CD4-positive, alpha-beta T cell treated with Interleukin-17A for 1 hour (primary cell): Measurements from ENCODE around the gene OPRM1.
"Not testable (repeated sequence)": the region's sequence is repeated elsewhere in the genome, so short reads cannot be mapped to it uniquely, and the experiment has no call there.

ENCODE experiments used
- DNase-seq: peaks from one replicate; pipeline ENCODE4 v3.0.0-alpha.2; 2020

OPRM1 gene

DNA sequence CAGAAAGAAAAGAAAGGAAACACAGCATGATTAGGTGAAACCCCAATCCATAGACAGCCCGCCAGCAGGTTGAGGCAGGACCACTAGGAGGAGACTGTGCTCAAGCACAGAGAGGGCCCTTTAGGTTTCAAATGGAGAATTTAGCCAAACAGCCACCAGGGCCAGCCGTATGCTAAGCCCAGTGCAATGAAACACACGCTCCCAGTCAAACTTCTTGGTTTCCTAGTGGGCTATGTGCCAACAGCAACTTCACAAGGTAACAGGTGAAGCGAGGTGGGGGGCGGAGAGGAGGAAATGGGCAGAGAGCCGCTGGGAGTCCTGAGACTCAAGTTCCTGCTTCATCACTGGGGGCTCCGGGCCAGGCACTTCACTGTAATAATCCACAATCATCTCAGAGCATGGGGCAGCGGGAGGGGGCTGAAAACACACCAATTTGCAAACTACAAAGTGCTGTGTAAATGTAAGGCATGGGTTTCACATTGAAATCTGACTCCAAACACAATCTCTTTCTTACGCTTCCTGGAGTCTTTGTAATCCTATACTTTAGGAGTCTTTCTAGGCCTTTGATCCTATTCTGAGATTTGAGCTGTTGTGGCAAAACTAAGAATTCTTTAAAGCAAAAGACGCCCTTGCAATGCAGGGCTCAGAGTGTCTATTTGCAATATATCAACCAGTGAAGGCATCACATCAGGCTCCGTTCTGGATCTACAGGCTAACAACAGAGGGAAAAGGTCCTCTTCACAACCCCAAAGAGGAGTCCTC lies 117.3 kb downstream of the OPRM1 start:
- peak; percentile 72 for DNase-seq

DNA sequence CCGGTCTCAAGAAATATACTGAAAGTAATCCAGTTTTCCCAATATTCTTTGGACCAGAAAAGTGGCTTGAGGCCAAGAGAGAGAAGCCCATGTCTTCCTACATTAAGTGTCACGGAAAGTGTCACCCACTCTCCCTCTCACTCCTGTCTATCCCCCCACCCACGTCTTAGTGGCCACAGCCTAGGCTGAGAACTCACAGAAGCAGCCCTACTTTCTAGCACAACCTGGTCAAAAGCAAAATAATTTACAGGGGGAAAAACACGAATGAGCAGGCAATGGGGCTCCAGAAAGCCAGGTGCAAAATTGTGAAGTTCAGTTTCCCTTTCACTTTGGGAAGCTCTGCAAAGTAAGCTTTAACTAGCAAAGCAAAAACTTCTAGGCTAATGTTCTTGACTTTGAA lies 118.0 kb downstream of the OPRM1 start:
- DNase-seq: peak; percentile 48

DNA sequence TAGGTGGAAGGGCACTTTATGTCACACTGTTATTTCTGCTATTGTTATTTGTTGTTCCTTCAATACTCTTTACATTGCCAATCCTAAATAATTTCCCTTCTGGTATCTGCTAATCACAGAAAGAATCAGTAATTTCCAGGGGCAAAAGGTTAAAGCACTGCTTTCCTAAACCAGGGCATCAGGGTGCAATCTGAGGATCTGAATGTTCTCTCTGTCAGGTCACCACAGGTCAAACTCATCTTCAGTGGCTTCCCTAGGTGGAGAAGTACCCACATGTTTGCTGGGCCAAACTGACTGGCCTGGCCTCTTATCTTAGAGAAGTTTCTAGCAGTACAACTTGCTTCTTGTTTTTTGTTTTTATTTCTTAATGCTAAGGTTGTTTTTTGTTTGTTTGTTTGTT lies 118.7 kb downstream of the OPRM1 start:
- DNase-seq: no peak

DNA sequence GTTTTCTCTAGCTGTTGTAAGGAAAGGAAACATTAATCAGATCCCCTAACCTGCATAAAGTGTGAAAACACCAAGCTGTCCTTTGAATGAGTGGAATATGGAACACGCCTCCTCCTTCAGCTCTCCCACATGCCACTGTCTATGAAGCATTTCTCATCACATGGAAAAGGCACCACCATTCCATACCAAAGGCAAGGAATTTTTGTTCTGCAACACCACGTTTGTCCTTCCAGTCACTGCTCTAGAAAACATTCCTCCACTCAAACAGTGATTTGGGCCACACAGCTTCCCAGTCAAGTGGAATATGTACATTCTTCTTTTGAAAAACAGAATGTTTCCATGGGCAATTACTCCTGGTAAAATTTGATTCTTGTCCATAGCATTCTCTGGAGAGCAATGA lies 120.1 kb downstream of the OPRM1 start:
- no peak for DNase-seq

DNA sequence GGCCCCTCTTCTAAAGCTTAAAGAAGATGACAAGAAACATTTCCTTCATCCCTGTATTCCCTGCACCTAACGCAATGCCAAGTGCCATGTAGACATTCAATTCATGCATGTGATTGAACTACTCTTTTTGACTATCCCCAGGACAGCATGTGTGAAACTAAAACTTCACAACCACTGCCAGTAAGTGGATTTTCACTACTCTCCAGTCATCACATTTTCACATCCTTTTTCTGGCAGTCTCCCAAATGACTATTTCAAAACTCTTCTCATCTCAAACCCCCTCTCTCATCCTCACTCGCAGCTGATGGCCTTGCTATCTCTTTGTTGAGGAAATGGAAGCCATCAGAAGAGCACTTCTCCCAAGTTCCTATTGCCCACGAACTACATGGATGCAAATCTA lies 122.6 kb downstream of the OPRM1 start:
- DNase-seq: no peak

DNA sequence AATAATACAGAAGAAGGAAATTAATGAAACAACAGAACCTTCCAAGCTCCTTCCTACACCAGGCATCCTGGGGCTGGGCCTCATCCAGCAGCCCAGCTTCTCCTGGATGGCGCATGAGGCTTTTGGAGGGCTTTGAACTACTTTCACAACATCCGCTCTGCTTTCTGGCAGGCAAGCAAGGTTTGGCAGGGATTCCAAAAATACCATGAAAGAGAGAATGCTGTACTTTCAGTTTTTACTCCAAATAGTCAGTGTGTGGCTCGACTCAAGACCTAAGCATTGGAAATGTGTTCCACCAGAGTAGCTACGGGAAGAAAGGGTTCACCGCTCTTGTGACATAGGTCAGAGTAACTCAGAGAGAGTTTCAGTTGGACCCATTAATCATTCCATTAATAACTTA lies 125.4 kb downstream of the OPRM1 start:
- DNase-seq: no peak

DNA sequence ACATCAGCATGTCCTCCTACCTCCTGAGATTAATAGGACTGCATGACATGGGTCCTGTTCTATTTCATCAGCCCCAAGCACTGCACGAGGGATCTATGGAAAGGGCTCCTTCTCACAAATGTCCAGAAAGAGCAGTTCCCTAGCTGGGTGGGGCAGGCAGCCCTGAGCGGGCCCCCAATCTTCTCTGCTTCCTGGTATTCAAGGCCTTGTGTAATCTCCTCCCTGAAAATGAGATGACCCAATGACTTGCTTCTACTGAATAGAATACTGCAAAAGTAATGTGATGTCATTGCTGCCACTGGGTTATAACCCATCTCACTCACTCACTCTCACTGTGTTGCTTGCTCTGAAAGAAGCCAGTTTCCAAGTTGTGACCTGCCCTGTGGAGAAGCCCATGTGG lies 126.4 kb downstream of the OPRM1 start:
- DNase-seq: no peak

DNA sequence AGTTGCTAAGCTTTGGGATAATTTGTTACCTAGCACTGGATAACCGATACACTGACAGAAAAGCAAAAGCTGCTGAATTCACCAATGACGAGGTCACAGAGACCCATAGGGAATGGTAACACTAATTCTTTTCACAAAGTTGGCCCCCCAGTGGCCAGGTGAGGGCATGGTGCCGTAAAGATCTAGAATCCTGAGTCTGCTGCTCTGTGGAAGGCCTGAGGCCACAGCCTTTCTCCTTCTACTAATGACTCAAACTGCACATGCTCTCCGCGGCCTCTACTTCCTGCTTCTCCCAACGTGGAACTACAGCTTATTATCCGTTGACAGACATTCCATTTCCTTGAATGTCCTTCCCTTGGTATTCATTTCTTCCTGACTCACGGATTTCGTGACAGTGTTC lies 127.1 kb downstream of the OPRM1 start:
- no peak for DNase-seq

DNA sequence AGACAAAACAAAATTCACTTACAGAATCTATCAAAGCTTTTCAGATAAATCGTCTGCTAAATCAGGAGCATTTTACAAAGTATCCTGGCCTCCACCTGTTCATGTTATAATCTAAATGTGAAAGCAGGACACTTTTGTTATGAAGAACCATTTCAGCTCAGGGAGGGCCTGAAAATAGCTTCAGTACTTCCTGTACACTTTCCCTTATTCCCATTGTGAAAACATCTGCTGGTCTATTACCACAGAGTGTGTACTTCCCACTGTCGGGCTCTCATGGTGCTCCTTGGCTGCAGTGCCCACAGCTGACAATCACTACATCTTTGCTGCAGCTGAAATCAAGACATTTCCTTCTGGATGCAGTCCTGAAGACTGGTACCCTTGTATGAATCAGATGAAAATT lies 128.1 kb downstream of the OPRM1 start:
- DNase-seq: no peak

DNA sequence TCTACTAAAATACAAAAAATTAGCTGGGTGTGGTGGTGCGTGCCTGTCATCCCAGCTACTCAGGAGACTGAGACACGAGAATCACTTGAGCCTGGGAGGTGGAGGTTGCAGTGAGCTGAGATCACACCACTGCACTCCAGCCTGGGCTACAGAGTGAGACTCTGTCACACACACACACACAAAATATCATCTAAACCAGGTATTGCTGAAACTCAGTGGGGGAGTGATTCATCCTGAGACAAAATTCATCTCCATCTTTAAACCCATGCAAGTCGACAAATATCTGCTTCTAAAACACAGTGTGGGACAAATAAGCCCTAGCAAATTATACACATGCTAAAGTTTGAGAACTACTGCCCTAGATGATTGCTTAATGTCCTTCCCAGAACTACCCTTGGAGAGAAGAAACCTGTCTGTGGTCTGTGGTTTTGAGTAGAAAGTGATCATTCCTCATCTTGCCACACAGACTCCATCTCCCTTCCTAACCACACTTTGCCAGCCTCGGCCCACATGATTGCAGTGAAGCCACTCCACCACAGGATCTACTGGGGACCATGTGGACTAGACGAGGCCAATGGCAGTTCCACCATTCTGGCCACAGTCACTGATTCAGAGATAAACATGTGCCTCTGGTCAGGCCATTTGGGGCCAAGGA lies 130.3 kb downstream of the OPRM1 start:
- DNase-seq: peak; percentile 14

DNA sequence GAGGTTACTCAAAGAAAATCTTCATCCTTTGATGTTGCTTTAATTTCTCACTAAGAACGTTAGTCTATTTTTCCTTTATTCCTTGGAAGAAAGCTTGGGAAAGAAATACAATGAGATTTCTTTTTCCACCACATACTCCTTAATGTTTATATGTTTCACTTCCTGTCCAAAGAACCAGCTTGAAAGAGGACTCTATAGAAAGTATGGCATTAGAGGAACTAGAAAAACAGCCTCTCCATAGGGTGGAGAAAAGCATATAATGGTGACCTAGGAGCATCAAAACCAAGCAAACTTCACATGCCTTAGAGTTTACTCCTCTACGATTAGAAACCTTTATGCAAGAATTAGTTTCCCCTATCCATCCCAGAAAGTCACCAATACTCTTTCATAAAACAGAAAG lies 131.1 kb downstream of the OPRM1 start:
- no peak for DNase-seq

DNA sequence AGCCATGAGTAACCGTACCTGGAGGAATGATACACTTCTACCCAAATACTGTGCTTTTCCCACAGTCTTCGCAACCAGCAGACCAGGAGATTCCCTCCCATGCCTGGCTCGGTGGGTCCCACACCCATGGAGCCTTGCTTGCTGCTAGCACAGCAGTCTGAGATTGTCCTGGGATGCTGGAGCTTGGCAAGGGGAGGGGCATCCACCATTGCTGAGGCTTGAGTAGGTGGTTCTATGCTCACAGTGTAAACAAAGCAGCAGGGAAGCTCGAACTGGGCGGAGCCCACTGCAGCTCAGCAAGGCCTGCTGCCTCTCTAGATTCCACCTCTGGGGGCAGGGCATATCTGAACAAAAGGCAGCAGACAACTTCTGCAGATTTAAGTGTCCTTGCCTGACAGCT lies 133.4 kb downstream of the OPRM1 start:
- DNase-seq: not testable (repeated sequence)

DNA sequence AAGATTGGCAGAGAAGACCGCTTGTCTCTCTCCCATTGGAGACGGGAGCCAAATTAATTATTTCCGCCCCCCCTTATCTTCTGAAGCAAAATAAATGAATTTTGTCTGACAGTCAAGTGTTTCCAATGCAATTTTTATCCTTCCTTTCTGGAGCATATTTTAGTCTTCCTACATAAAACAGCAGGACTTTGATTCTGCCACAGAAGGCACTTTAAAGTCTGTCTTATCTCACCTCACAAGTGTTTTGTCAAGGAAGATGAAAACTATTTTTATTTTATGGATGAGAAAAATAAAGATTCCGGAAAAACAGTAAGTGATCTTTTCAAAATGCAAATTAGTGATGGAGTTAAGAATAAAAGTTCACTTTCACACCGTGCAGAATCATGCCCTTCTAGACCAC lies 140.4 kb downstream of the OPRM1 start:
- no peak for DNase-seq

DNA sequence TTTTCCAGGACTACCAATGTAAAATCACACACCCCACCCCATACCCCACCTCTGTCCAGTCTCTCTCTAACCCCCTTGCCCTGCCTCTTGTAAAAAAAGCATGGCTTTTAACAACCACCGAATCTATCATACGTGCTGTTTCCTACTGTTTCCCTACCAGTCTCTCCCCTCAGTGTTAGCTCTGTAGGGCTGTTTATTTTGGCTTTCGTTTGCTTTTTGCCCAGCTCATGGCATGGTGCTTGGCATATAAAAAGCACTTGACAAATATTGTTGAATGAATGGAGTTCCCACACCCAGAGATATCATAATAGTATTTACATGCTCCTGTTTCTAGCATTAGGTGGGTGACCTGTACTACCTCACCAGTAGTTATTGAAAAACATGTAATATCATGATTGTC lies 148.2 kb downstream of the OPRM1 start:
- no peak for DNase-seq

DNA sequence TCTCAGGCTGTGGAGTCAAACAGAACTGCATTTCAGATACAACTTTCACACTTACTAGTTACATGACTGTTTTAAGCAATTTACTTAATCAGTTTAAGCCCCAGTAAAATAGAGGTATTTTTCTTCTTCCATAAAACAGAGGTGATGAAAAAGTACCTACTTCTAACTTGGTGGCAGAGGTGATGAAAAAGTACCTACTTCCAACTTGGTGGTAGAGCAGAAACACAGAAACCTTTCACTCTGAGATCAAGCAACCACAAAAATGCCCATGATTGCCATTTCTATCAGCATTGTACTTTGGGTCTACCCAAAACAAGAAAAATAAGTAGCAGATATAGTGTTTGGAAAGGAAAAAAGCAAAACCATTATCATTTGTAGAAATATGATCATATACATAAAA lies 148.7 kb downstream of the OPRM1 start:
- no peak for DNase-seq

DNA sequence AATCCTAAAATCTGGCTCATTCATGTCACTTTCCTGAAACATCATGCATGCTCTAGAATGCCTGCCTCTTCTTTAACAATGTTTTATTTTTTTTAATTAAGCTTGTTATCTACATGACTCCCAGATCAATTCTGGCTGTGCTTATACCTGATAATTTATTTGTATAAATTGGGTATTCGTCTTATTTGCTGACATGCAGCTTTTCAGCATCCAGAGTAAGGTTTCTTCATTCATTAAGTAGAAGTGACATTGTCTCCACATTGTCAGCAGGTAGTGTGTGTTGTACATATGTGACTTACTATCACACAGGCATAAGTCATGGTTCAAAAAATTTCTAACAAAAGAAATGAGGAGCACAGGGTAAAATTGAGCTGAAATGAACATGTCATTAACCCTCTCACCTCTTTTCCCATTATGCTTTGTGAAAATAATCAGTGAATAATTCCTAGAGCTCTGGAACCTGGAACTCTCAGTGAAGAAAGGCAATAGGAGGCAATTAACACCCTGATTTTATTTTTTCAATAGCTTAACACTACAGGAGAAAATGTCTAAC lies 157.4 kb downstream of the OPRM1 start:
- DNase-seq: no peak

DNA sequence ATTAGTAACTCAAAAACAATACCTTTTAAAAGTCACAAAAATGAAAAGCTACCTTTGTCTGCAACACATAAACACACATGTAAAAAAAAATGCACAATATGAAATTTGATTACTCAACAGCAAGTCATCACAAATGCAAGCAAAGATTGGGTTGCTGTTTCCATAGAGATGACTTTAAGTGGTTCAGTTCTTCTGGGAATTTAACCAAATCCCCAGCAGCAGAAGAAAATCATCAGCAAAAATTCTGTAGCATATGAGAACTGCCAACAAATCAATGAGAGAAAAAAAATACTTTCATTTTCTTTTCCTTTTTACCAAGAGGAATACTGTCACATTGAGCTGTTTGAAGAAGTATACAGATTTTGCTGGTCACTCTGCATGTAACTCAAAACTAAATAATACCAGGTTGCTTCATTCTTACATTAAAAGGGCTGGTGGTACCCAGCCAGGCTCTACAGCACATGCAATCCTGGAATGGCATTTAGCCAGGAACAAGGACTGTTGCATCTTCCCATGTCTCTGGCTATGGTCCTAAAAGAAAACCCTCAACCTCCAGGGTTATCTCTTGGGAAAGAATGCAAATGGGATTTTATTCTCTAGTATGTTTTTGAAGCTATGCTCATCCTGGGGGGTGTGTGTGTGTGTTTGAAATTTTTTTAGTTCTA lies 158.3 kb downstream of the OPRM1 start:
- DNase-seq: no peak

DNA sequence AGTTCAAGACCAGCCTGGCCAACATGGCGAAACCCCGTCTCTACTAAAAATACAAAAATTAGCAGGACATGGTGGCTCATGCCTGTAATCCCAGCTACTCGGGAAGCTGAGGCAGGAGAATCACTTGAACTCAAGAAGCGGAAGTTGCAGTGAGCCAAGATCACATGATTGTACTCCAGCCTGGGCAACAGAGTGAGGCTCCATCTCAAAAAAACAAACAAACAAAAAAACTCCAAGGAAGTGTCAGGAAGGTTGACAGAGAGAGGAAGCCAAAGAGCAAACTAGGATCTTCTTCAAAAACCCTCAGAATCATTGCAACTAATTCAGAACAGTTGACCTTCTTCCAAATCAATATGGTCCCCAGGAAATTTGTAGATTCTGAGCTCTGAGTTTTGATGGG lies 162.6 kb downstream of the OPRM1 start:
- DNase-seq: not testable (repeated sequence)

DNA sequence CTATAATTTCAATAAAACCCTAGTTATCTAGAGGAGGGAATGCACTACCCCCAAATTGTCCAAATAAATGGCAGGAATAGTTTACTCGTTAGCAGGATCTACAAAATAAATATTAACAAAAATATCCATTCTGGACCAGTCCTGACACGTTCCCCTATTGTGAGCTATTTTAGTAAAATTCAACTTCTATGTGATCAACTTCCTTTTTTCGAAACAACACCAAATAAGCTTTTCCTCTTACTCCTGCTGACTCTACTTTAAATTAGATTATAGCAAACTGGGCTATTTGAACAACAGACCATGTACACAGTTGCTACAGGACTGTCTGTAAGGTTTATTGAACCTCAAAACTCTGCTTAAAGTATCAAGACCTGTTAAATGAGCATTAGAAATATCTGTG lies 163.3 kb downstream of the OPRM1 start:
- DNase-seq: no peak

DNA sequence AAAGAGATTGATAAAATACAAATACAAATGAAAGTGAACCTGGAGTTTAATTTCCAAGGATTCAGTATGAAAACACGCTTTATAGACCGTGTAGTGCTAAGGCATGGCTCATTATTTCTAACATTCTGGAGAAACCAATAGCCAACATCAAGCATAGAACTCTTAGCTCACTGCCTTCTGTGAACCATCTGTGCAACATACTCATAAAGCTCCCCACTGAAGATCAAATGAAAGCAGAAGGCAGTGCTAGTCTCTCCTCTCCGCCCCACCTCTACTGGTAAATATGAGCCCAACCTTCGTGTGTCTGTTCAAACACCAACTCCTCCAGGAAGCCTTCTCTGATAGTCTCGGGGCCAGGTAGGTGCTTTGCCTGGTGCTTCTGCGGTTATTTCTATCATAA lies 163.9 kb downstream of the OPRM1 start:
- no peak for DNase-seq

DNA sequence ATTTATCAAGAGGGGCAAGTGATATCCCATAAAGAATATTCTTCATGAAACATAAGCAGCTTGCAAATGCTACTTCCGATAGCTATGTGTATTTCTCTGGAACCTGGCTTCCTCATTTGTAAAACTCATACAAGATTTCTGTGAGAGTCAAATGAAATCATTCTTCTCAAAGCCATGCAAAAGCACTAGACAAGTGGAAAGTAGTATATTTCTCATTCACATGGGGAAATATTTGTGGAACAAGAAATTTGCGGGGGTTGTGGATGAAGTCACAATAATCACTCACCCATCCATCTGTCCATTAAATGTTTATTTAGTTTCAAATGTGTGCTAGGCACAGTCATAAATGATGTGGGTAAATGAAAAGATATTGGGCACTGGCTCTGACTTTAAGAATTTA lies 167.1 kb downstream of the OPRM1 start:
- DNase-seq: no peak

DNA sequence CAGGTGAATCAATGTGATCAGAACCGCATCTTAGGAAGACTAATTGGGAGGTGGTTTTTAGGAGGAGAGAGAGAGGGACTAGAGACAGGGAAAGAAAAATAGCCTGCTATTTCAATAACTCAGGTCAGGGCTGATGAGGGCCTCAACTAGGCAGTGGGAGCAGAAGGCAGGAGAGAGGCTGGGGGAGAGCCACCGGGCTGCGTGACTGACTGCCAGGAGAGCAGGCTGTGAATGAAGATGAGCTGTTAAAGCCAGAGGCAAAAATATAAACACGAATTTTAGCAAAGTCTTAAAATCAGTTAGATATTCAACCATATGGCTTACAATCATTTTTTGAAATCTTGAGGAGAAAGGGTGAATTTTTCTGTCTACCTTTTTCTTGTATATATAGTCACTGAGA lies 168.0 kb downstream of the OPRM1 start:
- no peak for DNase-seq

DNA sequence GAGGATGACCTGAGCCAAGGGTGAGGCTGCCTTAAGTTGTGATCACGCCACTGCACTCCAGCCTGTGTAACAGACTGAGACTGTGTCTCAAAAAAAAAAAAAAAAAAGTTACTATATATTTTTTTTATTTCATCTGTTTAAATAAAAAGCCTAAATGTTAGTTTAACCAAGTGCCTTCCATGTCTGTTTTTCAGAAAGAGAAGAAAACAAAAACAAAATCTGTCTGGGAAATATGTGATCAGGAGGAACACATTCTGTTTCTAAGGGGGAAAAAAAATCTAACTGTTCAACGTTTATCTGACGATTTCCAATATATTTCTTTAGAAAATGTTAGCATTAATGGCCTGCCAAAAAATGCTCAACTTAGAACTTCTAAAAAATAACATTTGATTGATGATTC lies 170.5 kb downstream of the OPRM1 start:
- DNase-seq: no peak

DNA sequence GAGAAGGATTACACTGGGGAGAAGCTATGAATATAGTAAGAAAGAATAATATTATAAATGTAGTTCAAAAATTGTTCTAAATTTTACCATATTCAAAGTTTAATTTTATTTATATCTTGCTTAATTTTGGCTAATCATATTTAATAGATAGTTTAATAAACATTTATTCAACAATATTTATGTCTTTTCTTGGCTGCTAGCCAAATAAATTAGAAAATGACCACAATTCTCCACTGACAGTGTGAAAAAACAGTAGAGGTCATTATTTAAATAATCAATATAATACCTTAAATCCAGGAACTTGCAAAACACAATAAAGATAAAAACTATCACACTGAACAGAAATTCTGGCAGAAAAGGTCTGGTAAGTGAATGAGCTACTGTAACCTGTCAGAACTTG lies 171.6 kb downstream of the OPRM1 start:
- no peak for DNase-seq
